ENCODE results near the gene ARID5B.

GRCh38 chr10:61961278-61961677 is 59.8 kb downstream of the ARID5B start:
- TF ChIP-seq POLR2A (IDR thresholded peaks at IDR 0.05; ENCODE audit: low read length) (no peak), GATA1 (IDR thresholded peaks at IDR 0.05; ENCODE audit: low read depth, low read length) (no peak)
